Mammary epithelial cell (primary cell): ENCODE measurements around the gene SSBP3.

Experiments
- EZH2 ChIP-seq: IDR thresholded peaks from 2 replicates; pipeline ENCODE4 v1.6.1; 2012; ENCODE audit warnings: low read length, inconsistent platforms, borderline replicate concordance
- TF ChIP-seq, protein P1 (sequence below), 2 donors: IDR thresholded peaks in 1 of 2; conservative IDR thresholded peaks in 1 of 2; 2 replicates each; pipeline ENCODE4 v1.5.1; 2011 to 2012; ENCODE audit warnings: inconsistent platforms in 2 of 2, low read length in 2 of 2, mild to moderate bottlenecking in 2 of 2, control low read depth in 1 of 2, low read depth in 1 of 2; ENCODE audit not compliant: insufficient read depth in 1 of 2; ENCODE audit errors: extremely low read depth in 1 of 2

DNA sequence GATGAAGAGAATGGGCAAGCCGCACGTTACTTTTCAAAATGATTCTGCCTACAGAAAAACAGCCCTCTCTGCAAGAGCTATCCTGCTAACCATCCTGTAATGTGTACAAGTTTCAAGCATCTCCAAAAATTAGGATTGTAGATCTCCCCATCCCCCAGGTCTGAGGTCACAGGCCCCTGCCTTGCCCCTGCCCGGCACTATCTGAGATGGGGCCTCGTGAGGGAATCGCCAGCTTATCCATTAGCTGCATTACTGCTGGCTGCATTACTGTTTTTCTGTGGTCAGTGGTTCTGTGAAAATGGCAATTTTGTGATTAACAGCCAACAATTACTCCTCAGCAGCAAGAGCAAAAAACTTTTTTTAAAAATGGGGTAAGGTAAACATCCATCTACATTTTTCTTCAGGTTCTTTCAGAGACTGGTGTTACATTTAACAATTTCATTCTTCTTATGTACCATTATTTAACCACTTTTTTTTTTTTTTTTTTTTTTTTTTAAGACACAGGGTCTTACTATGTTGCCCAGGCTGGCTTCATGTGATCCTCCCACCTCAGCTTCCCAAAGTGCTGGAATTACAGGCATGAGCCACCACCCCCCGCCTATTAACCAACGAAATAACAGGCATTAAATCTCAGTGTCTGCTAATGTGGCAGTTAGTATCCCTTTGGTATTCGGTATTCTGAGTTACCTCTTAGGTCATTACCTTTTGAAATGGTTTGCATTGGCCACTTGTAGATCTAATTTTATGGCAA is 122.4 kb downstream of the SSBP3 start:
- TF ChIP-seq EZH2, result no peak
- TF ChIP-seq, protein P1, sequence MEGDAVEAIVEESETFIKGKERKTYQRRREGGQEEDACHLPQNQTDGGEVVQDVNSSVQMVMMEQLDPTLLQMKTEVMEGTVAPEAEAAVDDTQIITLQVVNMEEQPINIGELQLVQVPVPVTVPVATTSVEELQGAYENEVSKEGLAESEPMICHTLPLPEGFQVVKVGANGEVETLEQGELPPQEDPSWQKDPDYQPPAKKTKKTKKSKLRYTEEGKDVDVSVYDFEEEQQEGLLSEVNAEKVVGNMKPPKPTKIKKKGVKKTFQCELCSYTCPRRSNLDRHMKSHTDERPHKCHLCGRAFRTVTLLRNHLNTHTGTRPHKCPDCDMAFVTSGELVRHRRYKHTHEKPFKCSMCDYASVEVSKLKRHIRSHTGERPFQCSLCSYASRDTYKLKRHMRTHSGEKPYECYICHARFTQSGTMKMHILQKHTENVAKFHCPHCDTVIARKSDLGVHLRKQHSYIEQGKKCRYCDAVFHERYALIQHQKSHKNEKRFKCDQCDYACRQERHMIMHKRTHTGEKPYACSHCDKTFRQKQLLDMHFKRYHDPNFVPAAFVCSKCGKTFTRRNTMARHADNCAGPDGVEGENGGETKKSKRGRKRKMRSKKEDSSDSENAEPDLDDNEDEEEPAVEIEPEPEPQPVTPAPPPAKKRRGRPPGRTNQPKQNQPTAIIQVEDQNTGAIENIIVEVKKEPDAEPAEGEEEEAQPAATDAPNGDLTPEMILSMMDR (conservative IDR thresholded peaks at IDR 0.05 in 1 of 2, IDR thresholded peaks at IDR 0.05 in 1 of 2; ENCODE audit: extremely low read depth in 1 of 2, insufficient read depth in 1 of 2, low read depth in 1 of 2, low read length in 2 of 2), result no peak
